Esophagus squamous epithelium (tissue), 4 donors: ENCODE data around the gene FBXL17.

Experiments
- POLR2A ChIP-seq, 4 donors: fragments of 450-650 bp; IDR thresholded peaks; one replicate each; pipeline ENCODE4 v1.6.1; 2017; ENCODE audit warnings: antibody characterized with exemption in 4 of 4, mild to moderate bottlenecking in 4 of 4, moderate library complexity in 3 of 4
- TF ChIP-seq, protein P1 (sequence below), 6 experiments: fragments of 450-650 bp in 4 of 6; fragments of 200-600 bp in 2 of 6; sonication (generic) in 2 of 6; IDR thresholded peaks; one replicate each; pipeline ENCODE4 v1.5.1; 2016 to 2019; ENCODE audit warnings: antibody characterized with exemption in 6 of 6, mild to moderate bottlenecking in 4 of 6, moderate library complexity in 4 of 6

DNA sequence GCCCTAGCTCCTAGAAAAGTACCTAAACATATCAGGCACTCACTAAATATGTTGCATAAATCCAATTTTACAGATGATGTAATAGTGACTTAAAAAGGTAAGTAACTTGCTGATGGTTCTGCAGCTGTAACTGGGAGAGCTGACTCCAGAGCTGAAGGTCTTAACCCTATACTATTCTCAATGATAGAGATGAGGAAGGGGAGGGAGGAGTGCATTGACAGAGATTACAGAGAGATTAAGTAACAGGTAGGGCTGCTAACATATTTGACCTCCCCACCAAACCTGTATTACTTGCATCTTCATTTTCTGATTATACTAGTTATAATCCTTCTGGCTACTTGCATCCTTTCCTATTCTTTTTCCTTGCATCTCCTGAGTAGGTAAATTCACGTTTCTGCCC lies 455.8 kb downstream of the FBXL17 start:
- TF ChIP-seq, protein P1, sequence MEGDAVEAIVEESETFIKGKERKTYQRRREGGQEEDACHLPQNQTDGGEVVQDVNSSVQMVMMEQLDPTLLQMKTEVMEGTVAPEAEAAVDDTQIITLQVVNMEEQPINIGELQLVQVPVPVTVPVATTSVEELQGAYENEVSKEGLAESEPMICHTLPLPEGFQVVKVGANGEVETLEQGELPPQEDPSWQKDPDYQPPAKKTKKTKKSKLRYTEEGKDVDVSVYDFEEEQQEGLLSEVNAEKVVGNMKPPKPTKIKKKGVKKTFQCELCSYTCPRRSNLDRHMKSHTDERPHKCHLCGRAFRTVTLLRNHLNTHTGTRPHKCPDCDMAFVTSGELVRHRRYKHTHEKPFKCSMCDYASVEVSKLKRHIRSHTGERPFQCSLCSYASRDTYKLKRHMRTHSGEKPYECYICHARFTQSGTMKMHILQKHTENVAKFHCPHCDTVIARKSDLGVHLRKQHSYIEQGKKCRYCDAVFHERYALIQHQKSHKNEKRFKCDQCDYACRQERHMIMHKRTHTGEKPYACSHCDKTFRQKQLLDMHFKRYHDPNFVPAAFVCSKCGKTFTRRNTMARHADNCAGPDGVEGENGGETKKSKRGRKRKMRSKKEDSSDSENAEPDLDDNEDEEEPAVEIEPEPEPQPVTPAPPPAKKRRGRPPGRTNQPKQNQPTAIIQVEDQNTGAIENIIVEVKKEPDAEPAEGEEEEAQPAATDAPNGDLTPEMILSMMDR (IDR thresholded peaks at IDR 0.05), result no peak
- TF ChIP-seq POLR2A (IDR thresholded peaks at IDR 0.05), result no peak
